Glomerular visceral epithelial cell (primary cell): ENCODE results near the gene PTRHD1.

ENCODE experiments used
- DNase-seq: peaks from one replicate; pipeline ENCODE4 v3.0.0-alpha.2; 2016; ENCODE audit errors: extremely low spot score

Gene PTRHD1, protein sequence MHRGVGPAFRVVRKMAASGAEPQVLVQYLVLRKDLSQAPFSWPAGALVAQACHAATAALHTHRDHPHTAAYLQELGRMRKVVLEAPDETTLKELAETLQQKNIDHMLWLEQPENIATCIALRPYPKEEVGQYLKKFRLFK

DNA sequence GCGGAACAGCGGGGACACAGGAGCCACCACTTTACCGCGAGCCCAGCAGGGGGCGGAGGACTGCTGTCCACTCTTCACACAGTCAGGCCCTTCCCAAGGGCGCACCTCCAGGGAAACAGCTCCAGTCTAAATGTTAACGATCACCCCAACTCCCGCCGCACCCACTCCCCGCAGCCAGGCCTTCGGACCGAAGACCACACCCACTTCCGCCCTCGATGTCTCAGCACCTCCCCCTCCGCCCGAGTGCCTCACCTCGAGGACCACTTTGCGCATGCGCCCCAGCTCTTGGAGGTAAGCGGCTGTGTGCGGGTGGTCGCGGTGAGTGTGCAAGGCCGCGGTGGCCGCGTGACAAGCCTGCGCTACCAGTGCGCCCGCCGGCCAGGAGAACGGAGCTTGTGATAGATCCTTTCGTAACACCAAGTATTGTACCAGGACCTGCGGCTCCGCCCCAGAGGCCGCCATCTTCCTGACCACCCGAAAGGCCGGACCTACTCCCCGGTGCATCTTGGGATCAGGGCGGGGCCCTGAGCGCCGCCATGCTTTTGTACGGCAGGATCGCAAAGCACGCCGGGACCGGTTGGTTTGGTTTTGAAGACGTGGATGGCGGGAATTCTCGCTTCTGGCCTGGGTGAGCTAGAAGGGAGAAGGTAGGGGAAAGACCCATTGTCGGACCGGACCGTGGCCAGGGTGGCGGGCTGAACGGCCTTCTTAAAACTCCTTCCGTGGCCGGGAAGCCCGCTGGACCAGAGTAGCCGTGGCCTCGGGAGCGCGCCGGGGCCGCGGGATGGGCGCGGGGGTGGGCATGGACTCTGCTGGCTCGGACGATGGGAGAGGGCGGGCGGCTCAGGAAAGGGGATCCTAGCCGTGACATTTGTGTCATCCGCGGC lies at the start of gene PTRHD1, which contains the start of gene CENPO:
PTRHD1 (minus strand) TSS at position 518 of the 887 bp plus-strand sequence; CDS start at position 504, 14 bp downstream.
CENPO (plus strand) TSS at position 552 of the 887 bp plus-strand sequence. CDS start 495 bp downstream, outside the sequence.
- peak; percentile 95 for DNase-seq

DNA sequence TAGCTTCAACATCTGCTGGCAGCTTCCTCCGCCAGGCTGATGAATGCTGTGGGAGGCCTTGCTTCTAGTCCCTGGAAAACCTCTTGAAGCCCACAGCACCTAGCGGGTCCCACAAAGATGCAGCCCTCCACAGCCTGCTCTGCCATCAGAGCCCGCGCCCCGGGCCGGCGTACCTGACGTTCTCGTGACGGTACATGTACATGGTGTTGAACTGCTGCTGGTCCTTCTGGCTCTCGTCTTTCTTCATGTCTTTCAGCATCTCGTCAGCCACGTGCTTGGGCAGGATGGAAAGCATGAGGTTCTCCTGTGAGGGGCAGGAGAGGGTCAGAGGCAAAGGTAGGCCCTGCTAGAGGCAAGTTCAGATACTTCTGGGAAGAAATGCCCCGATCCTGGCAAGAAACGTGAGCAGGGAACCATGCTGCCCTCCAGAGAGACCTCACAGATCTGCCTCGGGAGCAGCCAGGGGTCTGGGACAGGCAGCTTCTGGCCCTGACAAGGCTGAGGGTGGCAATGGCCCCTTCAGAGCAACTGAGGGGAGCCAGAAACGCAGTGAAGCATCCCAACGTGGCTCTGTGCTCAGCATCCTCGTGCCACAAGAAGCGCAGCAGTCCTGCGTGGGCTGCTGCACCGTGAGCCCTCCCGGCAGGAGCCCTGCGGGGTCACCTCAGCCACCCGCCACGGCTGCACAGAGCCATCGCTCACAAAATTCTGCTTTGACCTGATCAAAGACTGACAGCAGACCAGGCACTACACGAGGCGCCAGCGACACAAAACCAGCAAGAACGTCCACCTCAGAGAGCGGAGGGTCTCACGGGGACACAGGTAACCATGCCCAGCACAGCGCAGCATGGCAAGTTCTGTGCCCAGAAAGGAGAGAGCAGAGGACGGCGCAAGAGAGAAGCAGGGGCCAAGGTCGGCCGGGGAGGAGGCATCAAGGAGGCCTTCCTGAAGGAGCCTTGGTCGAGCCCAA lies 49.2 kb upstream of the PTRHD1 start:
- no peak for DNase-seq

DNA sequence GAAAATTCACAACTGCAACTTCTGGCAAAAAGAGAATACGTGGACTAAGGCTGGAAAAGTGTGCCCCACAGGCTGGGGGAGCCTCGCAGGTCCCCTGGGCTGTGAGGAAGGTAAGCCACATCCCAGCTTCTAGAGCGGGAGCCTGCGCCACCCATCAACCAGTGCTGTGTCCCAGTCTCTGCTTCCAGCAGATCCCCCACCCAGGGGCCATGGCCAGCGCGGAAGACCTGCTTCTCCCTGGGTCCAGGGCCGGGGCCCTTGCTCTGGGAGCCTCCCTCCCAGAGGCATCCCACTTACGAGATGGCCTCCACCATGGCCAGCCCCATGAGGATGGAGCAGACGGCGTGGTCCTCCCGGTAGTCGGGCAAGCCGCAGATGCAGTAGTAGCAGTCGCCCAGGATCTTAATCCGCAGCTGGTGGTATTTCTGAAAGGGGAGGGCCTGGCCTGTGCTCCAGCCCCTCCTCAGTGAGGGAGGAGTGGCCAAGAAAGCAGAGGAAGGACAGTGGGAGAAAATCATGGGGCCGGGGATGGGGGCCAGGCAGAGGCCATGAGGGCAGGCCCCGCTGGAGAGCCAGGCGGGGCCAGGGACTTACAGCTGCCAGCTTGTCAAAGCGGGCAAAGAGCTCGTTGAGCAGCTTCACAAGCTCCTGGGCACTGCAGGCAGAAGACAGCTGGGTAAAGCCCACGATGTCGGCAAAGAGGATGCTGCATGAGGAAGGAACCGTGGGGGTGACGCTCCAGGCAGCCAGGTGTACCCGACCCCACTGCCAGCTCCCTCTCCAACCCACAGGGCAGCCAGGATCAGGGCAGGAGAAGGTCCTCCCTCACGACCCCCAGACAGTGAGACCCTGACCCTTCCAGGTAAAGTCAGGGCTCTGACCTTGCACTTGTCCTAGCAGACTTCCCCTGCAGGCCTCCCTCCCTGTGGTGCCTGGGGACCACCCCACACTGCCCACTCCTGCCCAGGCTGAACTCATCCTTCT lies 48.1 kb upstream of the PTRHD1 start:
- no peak for DNase-seq

DNA sequence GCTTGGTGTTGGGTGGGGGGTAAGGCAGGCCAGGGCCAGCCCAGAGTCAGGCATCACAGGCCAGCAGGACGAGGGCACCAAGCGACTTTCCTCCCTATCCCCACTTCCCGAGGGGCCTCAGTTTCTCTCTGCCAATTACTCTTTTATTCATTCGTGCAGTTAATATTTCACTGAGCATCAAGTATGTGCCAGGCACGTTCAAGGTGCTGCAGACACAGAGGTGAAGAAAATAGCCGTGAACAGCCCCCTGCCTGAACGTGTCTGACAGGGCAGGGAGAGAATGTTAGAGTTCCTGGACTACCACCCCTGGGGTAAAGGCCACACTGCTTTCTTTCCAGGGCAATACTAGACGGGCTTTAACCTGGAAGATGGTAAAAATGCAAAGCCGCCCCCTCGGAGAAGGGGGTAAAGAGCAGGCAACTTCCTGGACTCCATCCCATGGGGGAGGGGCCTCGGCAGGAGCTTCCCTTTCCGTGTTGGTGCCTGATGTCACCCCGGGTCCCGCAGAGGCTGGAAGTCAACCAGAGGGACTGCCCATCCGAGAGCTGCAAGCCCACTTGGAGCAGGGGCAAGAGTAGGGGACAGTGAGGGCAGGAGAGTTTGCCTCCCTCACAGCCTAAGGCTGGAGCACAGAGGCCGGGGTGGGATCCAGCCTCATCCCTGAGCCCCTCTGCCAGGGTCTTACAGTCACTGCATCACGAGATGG lies 47.1 kb upstream of the PTRHD1 start:
- DNase-seq = no peak

DNA sequence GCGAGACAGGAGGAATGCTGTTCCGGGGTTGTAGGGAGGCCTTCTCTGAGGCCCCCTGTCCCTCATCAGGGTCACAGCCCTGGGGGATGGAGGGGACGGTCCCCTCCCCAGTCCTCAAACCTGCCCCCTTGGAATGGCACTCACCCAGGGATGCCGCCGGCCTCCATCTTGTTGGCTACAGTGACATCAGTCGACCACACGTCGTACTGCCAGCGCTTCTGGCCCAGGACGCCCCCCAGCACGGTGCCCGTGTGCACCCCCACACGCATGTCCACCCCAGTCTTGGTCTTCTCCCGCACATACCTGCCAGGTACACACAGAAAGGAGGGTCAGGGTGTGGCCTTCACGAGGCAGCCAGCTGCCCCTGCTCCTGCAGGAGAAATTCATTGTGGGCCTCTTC lies 46.5 kb upstream of the PTRHD1 start:
- no peak for DNase-seq

DNA sequence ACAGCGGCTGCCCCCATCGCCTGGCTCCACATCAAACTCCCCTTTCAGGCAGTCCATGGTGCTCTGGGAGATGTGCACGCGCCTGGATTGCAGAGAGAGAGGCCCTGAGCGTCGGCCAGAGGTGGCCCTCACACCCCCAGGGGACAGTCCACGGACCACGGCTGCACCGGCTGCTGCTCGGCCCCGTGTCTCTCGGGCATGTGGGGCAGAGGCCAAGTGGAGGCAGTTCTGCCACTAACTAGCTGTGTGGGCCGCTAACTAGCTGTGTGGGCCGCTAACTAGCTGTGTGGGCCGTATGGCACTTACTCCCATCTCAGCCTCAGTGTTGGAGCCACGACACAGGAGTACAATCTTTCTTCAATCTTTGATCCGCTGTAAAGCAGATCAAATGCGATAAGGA lies 45.4 kb upstream of the PTRHD1 start:
- no peak for DNase-seq

DNA sequence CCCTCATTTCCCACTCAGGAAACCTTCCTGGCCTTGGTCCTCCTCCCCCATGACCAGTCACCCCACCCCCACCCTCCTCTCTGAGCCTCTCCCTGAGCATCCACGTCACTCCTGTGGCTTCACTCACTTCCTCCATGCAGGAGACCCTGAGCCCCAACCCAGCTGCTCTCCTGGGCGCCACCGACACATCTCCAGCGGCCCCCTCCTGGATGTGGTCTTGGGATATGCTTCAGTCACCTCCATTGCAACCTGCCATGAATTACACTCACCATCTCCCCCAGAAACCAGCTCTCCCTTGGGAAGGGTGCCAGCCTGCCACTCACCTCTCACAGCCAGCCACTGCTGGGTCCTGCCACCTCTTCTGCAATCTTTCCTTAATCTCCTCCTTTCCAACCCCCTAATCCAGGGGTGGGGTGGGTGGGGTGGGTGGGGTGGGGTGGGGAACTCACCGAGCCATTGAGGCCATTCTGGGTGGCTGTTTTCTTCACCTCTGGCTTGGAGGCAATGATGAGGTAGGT lies 44.9 kb upstream of the PTRHD1 start:
- DNase-seq = no peak

DNA sequence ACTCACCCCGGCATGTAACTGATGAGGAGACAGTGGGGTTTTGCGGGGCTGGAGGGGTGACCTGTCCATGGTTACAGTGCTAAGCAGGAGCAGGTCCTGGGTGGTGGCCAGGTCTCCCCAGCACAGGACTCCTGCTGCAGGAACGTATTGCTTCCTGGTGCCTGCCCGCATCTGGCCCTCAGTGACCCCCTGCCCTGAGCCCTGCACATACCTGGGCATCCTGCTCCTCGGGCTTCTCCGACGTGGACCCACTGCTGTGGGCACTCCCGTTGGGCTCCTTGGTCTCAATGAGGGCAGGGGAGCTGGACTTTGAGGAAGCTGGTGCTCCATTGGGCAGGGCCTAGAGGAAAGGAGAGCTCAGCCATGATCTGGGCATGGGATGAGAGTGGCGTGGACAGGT lies 43.5 kb upstream of the PTRHD1 start:
- DNase-seq = no peak

DNA sequence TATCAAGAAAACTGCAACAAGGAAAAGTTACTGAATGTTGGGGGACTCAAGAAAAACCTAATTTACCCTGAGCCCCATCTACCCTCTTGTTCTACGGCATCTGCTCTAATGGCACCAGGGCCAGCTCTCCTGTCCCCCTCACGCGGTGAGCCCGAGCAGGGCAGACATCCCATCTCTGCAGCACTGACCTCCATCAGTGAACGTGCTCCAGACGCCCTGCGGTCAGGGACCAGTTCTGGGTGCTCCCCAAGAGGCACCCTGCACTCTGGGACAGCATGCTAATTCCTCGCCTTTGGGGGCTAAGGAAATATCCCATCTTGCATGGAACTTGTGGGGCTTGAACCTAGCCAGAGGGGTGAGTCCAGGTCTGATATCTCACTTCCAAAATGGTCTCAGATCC lies 43.0 kb upstream of the PTRHD1 start:
- DNase-seq = no peak

DNA sequence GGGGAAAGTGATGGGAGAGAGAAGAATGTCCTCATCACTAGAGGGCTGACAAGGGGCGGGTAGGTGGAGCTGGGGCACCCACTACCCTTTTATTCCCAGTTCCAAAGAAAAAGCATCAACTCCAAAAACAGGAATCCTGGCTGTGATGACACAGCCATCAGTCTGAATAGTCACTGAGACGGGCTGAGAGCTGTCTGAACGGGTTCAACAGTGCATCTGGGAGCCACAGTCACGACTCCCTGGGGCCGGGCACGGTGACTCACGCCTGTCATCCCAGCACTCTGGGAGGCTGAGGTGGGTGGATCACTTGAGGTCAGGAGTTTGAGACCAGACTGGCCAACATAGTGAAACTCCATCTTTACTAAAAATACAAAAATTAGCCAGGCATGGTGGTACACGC lies 42.2 kb upstream of the PTRHD1 start:
- DNase-seq = peak; percentile 31

DNA sequence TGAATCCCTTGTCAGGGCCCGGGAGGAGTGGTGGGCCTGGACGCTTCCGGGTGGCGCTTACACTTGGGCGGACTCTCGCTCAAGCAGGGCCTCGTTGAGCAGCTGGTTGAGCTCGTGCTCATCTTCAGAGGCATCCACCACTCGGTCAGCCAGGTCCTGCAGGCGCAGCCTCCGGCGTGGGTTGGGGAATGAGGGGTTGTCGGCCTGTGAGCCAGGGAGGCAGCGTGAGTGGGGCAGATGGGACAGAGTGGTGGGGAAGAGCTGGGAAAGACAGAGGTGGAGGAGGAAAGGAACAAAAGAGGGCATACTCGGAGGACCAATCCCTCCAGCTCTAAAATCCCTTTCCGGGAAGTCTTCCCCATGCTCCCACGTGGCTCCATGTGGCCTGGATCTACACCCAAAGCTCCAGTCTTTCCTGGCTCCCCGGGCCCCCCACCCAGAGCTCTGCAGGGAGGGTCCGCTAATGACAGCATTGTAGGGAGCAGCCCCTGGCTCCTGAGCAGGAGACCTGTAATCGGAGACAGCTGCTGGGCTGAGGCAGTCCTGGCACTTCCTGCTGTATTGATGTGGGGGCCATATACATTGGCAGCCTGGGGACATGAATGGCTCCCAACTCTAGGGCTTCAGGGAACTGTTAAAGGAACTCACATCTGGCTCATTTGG lies 41.7 kb upstream of the PTRHD1 start:
- DNase-seq = no peak

DNA sequence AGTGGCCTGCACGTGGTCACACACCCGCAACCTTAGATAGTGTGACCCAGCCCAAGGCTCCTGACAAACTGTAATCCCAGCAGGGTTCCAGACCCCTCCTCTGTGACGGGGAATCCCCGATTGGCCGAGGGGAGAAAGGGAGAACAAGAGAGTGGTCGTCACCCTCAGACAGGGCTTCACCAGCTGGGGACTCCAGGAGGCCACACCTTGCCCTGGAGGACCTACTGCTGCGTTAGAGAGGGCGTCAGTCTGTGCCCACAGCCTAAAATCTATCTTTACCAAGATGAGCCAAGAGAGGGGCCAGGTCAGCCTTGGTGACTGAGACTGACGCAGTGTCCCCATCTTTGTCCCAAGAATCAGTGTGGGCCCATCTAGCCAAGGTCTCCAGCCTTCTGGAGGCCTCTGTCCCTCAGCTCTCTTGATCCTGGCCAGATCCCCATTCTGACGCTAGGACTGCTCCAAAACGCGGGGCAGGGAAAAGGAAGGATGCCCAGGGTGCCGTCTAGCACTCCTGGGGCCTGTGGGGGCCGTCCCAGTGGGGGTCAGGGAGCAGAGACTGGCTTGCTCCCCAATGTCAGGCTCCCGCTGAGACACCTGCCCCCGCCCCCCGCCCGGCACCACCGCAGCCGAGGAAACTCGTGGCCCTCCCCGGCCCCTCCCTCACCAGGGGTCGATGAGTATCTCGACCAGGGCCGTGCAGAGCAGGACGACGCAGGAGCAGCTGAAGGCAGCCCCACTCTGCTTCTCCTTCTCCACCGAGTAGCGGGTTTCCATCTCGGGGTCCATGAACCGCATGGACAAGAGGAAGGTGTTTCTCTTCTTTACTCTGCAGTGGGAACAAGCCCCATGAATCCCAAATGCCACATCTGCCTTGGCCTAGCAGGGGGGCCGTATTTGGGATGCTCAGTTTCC lies 40.9 kb upstream of the PTRHD1 start:
- no peak for DNase-seq

DNA sequence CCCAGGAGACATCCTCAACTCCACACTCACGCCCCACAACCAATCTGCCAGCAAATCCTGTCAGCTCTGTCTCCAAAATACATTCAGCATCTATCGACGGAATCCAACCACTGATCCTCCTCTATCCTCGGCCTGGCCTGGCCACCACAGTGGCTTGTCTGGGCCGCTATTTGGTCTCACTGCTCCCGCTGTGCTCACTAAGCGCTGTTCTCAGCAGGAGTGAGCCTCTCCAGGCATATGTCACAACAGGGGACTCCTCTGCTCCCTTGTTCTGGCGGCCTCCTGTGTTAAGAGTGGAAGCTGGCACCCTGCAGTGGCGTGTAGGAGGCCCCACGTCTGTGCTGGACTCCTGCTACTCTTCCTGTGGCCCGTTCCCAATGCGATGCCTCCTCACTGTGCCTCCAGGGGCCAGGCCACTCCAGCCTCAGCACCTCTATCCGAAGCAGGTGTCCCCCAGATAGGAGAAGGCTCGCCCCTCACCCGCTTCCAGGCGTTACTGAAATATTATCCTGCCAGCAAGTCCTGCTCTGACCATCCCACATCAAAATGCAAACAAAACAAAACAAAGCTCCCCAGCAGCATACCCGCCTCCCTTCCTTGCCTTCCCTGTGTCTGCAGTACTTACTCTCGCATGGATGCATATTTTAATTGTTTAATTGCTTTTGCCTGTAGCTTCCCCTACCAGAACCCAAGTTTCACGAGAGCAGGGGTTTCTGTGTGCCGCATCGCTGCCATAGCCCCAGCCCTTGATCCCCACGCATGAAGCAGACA lies 39.9 kb upstream of the PTRHD1 start:
- no peak for DNase-seq

DNA sequence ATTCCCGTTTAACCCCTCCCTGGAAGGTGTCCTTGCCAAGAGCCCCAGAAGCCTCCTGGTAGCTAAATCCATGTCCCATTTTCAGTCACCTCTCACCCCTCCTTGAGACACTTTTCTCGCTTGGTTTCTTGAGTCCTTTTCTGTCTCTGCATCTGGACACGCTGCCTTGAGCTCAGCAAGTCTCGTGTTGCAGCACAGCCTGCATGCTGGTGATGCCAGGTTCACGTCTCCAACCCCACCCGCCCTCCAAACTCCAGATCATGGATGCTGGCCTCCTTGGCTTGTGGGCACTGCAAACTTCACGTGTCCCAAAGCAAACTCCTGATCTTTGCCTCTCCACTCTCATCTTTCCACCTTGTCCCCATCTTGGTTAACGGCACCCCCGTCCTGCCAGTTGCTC lies 39.3 kb upstream of the PTRHD1 start:
- no peak for DNase-seq

DNA sequence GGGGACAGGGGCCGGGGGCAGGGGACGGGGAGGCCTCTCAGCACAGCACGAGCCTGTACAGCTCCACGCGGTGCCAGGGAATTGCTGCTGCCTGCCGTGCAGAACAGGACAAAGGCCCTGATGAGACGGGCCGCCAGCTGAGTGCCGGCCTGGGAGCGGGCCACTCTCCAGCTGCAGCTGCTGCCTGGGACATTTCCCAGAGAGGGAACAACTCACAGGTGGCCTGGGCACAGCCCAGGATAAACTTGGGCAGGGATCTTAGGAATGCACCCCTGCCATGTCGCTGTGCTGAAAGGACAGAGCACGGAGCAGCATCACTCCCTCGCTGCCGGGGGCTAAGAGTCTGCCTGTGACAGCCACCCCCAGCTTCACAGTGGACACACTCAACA lies 38.9 kb upstream of the PTRHD1 start:
- DNase-seq = no peak

DNA sequence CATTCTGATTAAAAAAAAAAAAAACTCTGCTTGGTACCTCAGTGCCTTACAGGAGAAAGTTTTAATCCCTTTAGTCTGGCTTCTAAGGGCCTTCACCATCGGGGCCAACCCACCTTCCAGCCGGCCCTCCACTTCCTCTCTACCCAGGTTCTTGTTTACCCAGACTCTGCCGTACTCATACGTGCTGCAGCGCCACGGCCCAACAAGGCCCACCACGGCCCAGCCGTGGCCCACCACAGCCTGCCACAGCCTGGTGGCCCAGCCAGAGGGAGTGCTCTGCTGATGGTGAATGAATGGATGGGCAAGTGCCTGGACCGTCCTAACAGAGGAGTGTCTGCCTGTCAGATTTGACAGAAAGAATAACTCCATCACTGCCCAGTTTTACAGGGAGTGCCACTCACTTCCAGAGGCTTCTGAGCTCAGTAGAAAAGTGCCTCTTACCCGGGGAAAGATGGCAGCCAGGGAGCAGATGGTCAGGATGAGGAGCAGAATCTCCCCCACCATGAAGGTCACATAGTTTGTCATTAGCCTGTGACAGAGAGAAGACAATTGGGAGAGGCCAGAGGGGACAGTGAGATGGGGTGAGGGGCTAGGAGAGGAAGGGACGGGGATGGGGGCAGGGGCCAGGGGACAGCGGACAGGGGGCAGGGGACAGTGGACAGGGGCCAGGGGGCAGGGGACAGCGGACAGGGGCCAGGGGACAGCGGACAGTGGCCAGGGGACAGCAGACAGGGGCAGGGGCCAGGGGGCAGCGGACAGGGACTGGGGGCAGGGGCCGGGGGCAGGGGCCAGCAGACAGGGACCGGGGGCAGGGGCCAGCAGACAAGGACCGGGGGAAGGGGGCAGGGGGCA lies 38.3 kb upstream of the PTRHD1 start:
- no peak for DNase-seq

DNA sequence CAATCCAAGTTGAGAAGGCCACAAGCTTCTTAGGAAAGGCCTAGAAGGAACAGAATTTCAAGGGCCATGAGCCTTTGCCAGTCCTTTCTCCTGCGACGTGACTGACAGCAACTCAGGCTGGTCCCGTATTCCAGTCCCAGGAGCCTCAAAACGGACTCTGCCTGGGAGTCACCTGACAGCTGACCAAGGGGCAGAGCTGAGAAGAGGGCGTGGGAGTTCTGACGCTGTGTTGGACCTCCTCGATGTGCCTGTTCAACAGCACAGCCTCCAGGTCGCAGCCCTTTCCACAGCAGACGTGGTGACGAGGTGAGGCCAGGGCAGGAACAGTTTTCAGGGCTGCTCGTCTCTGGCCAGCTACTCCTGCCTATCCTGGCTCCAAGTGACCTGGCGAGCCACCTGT lies 37.6 kb upstream of the PTRHD1 start:
- no peak for DNase-seq
